SU-DHL-6 (cell line): ENCODE measurements around the gene NME9.

Source experiments
- H2AFZ ChIP-seq: fragments of 200-600 bp; sonication (generic); 2 replicates; pipeline ENCODE4 v1.6.1; 2014; ENCODE audit warnings: low read depth, mild to moderate bottlenecking, moderate library complexity, mixed read lengths, antibody characterized with exemption, low read length; ENCODE audit not compliant: severe bottlenecking
- H3F3A ChIP-seq: fragments of 200-600 bp; shearing (Covaris generic); 2 replicates; pipeline ENCODE4 v1.6.0; 2016; ENCODE audit warnings: antibody characterized with exemption, mild to moderate bottlenecking; ENCODE audit not compliant: insufficient read depth
- H3K27ac ChIP-seq: fragments of 200-600 bp; sonication (generic); 2 replicates; pipeline ENCODE4 v1.5.1; 2016; ENCODE audit warnings: low read depth, mild to moderate bottlenecking, low read length, moderate library complexity, mixed read lengths
- H3K27me3 ChIP-seq: fragments of 200-600 bp; sonication (generic), shearing (Covaris generic); 2 replicates; pipeline ENCODE4 v1.6.0; 2014; ENCODE audit warnings: mild to moderate bottlenecking, low read length
- H3K36me3 ChIP-seq: fragments of 200-600 bp; sonication (generic); 2 replicates; pipeline ENCODE4 v1.6.1; 2014; ENCODE audit warnings: mild to moderate bottlenecking, low read length, mixed read lengths
- H3K4me2 ChIP-seq: fragments of 300-600, 200-600 bp; shearing (Covaris generic), sonication (generic); 2 replicates; pipeline ENCODE4 v1.6.0; 2014; ENCODE audit warnings: low read length, low read depth, mild to moderate bottlenecking; ENCODE audit not compliant: poor library complexity, severe bottlenecking
- H3K4me3 ChIP-seq: fragments of 200-600 bp; sonication (generic); 2 replicates; pipeline ENCODE4 v1.5.1; 2014; ENCODE audit warnings: antibody characterized with exemption, low read length, mild to moderate bottlenecking, mixed read lengths; ENCODE audit not compliant: insufficient read depth, poor library complexity, severe bottlenecking
- H3K79me2 ChIP-seq: fragments of 200-600 bp; sonication (generic); 2 replicates; pipeline ENCODE4 v1.6.1; 2014; ENCODE audit warnings: mild to moderate bottlenecking, low read length, moderate library complexity; ENCODE audit not compliant: insufficient read depth
- H3K9ac ChIP-seq: fragments of 200-600 bp; sonication (generic); 2 replicates; pipeline ENCODE4 v1.7.0; 2014; ENCODE audit warnings: mild to moderate bottlenecking, low read length
- H3K9me2 ChIP-seq: fragments of 200-600 bp; sonication (generic); replicated peaks from 2 replicates; pipeline ENCODE4 v1.6.1; 2014; ENCODE audit warnings: low read length; ENCODE audit not compliant: insufficient read depth
- H3K9me3 ChIP-seq: fragments of 200-600 bp; sonication (generic); 2 replicates; pipeline ENCODE4 v1.6.1; 2014; ENCODE audit warnings: low read length, mixed read lengths; ENCODE audit not compliant: insufficient read depth
- H4K20me1 ChIP-seq: fragments of 200-600 bp; sonication (generic); 2 replicates; pipeline ENCODE4 v1.6.1; 2014; ENCODE audit warnings: low read depth, mild to moderate bottlenecking, antibody characterized with exemption, low read length, moderate library complexity, mixed read lengths
- CTCF ChIP-seq: fragments of 200-600 bp; sonication (generic); IDR thresholded peaks from one replicate; pipeline ENCODE4 v1.5.1; 2017; ENCODE audit warnings: antibody characterized with exemption, mild to moderate bottlenecking, low read length, moderate library complexity; ENCODE audit not compliant: insufficient read depth, poor library complexity, severe bottlenecking
- EZH2phosphoT487 ChIP-seq: fragments of 200-600 bp; sonication (generic), shearing (Covaris generic); conservative IDR thresholded peaks from 2 replicates; pipeline ENCODE4 v1.6.1; 2018; ENCODE audit warnings: mild to moderate bottlenecking, antibody characterized with exemption, low read length, moderate library complexity, mixed read lengths

Gene NME9

GRCh38 chr3:138349926-138350665, 20.4 kb upstream of the NME9 start:
- Histone ChIP-seq H3K27ac (no peak overlapping the region), H3K4me2 (no peak overlapping the region)

GRCh38 chr3:138348754-138349739, 19.4 kb upstream of the NME9 start:
- Histone ChIP-seq H4K20me1 (no peaks in the 10 kb centered on the region), H3K4me2 (no peak overlapping the region), H3K9me2 (no peaks in the 10 kb centered on the region), H3K36me3 (no peaks in the 10 kb centered on the region), H3K79me2 (no peaks in the 10 kb centered on the region), H3F3A (no peaks in the 10 kb centered on the region), H3K4me3 (no peak overlapping the region), H3K27me3 (no peaks in the 10 kb centered on the region), H3K9ac (no peak overlapping the region), H3K9me3 (no peaks in the 10 kb centered on the region), H2AFZ (no peak overlapping the region), H3K27ac (no peak overlapping the region)
- TF ChIP-seq CTCF (no peak), EZH2phosphoT487 (no peak)

More at GRCh38 chr3:138349926-138350665, 20.4 kb upstream of the NME9 start:
- Histone ChIP-seq H3K9ac (no peak overlapping the region), H3K9me2 (no peaks in the 10 kb centered on the region), H3K9me3 (no peaks in the 10 kb centered on the region), H3K27me3 (no peaks in the 10 kb centered on the region), H4K20me1 (no peaks in the 10 kb centered on the region), H3K79me2 (no peaks in the 10 kb centered on the region), H2AFZ (no peak overlapping the region), H3K36me3 (no peaks in the 10 kb centered on the region), H3F3A (no peaks in the 10 kb centered on the region), H3K4me3 (no peak overlapping the region)
- TF ChIP-seq EZH2phosphoT487, result no peak
- no peak for TF ChIP-seq CTCF

GRCh38 chr3:138347960-138348753, 18.5 kb upstream of the NME9 start, which contains the start of gene MRAS:
MRAS (plus strand) TSS chr3:138348579; CDS start chr3:138372884, 24,305 bp downstream.
- H3K27ac ChIP-seq, result no peak within 1 kb of the TSS
- H3K9me3 ChIP-seq, result no peaks in the 10 kb centered on the region
- no peaks in the 10 kb centered on the region for H4K20me1 ChIP-seq
- TF ChIP-seq EZH2phosphoT487, result no peak
- TF ChIP-seq CTCF, result no peak
- no peaks in the 10 kb centered on the region for H3F3A ChIP-seq
- H3K9me2 ChIP-seq, result no peaks in the 10 kb centered on the region
- H3K9ac ChIP-seq, result no peak within 1 kb of the TSS
- H3K36me3 ChIP-seq, result no peaks in the 10 kb centered on the region
- H3K79me2 ChIP-seq, result no peaks in the 10 kb centered on the region
- H3K4me2 ChIP-seq, result no peak within 1 kb of the TSS
- H2AFZ ChIP-seq, result no peak within 1 kb of the TSS
- H3K27me3 ChIP-seq, result no peaks in the 10 kb centered on the region
- no peak within 1 kb of the TSS for H3K4me3 ChIP-seq
